ENCODE measurements around the gene ATP11B.

Gene ATP11B

GRCh38 chr3:182957676-182958266, 164.5 kb downstream of the ATP11B start:
- no peak overlapping the region for H3K4me3 ChIP-seq (ENCODE audit: insufficient read depth, low read length, poor library complexity, severe bottlenecking)
- H4K20me1 ChIP-seq (ENCODE audit: low read depth, low read length) = no peaks in the 10 kb centered on the region; the same call in 1 of the 2 replicates
- peaks cover 3% of the 10 kb centered on the region; the same call in 1 of the 2 replicates for H3F3A ChIP-seq (ENCODE audit: insufficient read depth)
- peaks cover 32% of the 10 kb centered on the region for H3K36me3 ChIP-seq (ENCODE audit: low read length)
- TF ChIP-seq EZH2phosphoT487 (conservative IDR thresholded peaks at IDR 0.05; ENCODE audit: low read length) (no peak), CTCF (IDR thresholded peaks at IDR 0.05; ENCODE audit: insufficient read depth, low read length, poor library complexity, severe bottlenecking) (no peak)
- H3K27me3 ChIP-seq (ENCODE audit: low read length) = no peaks in the 10 kb centered on the region
- H3K9me3 ChIP-seq (ENCODE audit: insufficient read depth, low read length) = no peaks in the 10 kb centered on the region
- H3K9ac ChIP-seq (ENCODE audit: low read length) = no peak overlapping the region
- no peak overlapping the region for H3K4me2 ChIP-seq (ENCODE audit: low read depth, low read length, poor library complexity, severe bottlenecking)
- no peaks in the 10 kb centered on the region; the same call in 1 of the 2 replicates for H3K79me2 ChIP-seq (ENCODE audit: insufficient read depth, low read length)
- no peak overlapping the region for H2AFZ ChIP-seq (ENCODE audit: low read depth, low read length, severe bottlenecking)
- no peak overlapping the region for H3K27ac ChIP-seq (ENCODE audit: low read depth, low read length)
- H3K9me2 ChIP-seq (replicated peaks; ENCODE audit: insufficient read depth, low read length) = no peaks in the 10 kb centered on the region

- Histone ChIP-seq H3K4me2 (ENCODE audit: low read depth, low read length, poor library complexity, severe bottlenecking) (no peak overlapping the region), H3K27me3 (ENCODE audit: low read length) (no peaks in the 10 kb centered on the region), H3K79me2 (ENCODE audit: insufficient read depth, low read length) (peaks cover 13% of the 10 kb centered on the region; the same call in 1 of the 2 replicates), H3F3A (ENCODE audit: insufficient read depth) (peaks cover 3% of the 10 kb centered on the region; the same call in 1 of the 2 replicates), H3K9me3 (ENCODE audit: insufficient read depth, low read length) (no peaks in the 10 kb centered on the region), H3K9ac (ENCODE audit: low read length) (no peak overlapping the region), H3K36me3 (ENCODE audit: low read length) (peaks cover 32% of the 10 kb centered on the region), H3K9me2 (replicated peaks; ENCODE audit: insufficient read depth, low read length) (no peaks in the 10 kb centered on the region), H2AFZ (ENCODE audit: low read depth, low read length, severe bottlenecking) (no peak overlapping the region), H4K20me1 (ENCODE audit: low read depth, low read length) (no peaks in the 10 kb centered on the region; the same call in 1 of the 2 replicates), H3K27ac (ENCODE audit: low read depth, low read length) (no peak overlapping the region), H3K4me3 (ENCODE audit: insufficient read depth, low read length, poor library complexity, severe bottlenecking) (no peak overlapping the region)
- no peak for TF ChIP-seq CTCF (IDR thresholded peaks at IDR 0.05; ENCODE audit: insufficient read depth, low read length, poor library complexity, severe bottlenecking)
- TF ChIP-seq EZH2phosphoT487 (conservative IDR thresholded peaks at IDR 0.05; ENCODE audit: low read length) = no peak
Measured at GRCh38 chr3:182959474-182960350, 166.4 kb downstream of the ATP11B start.

GRCh38 chr3:182962166-182962565, 168.9 kb downstream of the ATP11B start:
- H3K4me2 ChIP-seq (ENCODE audit: low read depth, low read length, poor library complexity, severe bottlenecking) = no peak overlapping the region
- TF ChIP-seq EZH2phosphoT487 (conservative IDR thresholded peaks at IDR 0.05; ENCODE audit: low read length) (no peak), CTCF (IDR thresholded peaks at IDR 0.05; ENCODE audit: insufficient read depth, low read length, poor library complexity, severe bottlenecking) (no peak)
- no peak overlapping the region for H3K4me3 ChIP-seq (ENCODE audit: insufficient read depth, low read length, poor library complexity, severe bottlenecking)
- H2AFZ ChIP-seq (ENCODE audit: low read depth, low read length, severe bottlenecking) = no peak overlapping the region
- no peaks in the 10 kb centered on the region for H3K27me3 ChIP-seq (ENCODE audit: low read length)
- H4K20me1 ChIP-seq (ENCODE audit: low read depth, low read length) = peaks cover 6% of the 10 kb centered on the region; the same call in 1 of the 2 replicates
- no peak overlapping the region for H3K27ac ChIP-seq (ENCODE audit: low read depth, low read length)
- H3K36me3 ChIP-seq (ENCODE audit: low read length) = peaks cover 32% of the 10 kb centered on the region
- H3K9me3 ChIP-seq (ENCODE audit: insufficient read depth, low read length) = no peaks in the 10 kb centered on the region
- peaks cover 3% of the 10 kb centered on the region; the same call in 1 of the 2 replicates for H3F3A ChIP-seq (ENCODE audit: insufficient read depth)
- H3K9me2 ChIP-seq (replicated peaks; ENCODE audit: insufficient read depth, low read length) = no peaks in the 10 kb centered on the region
- H3K79me2 ChIP-seq (ENCODE audit: insufficient read depth, low read length) = peaks cover 32% of the 10 kb centered on the region
- no peak overlapping the region for H3K9ac ChIP-seq (ENCODE audit: low read length)
